Activated CD8-positive, alpha-beta memory T cell treated with anti-CD3 and anti-CD28 coated beads, Interleukin-2, amount 50 U/mL, for 24 hours (primary cell): ENCODE measurements around the gene LGALS3BP.
"Not testable (repeated sequence)": the region's sequence is repeated elsewhere in the genome, so short reads cannot be mapped to it uniquely, and the experiment has no call there.

ENCODE experiments used
- DNase-seq: peaks from one replicate; pipeline ENCODE4 v3.0.0-alpha.2; 2020; ENCODE audit errors: extremely low read depth

The LGALS3BP gene

DNA sequence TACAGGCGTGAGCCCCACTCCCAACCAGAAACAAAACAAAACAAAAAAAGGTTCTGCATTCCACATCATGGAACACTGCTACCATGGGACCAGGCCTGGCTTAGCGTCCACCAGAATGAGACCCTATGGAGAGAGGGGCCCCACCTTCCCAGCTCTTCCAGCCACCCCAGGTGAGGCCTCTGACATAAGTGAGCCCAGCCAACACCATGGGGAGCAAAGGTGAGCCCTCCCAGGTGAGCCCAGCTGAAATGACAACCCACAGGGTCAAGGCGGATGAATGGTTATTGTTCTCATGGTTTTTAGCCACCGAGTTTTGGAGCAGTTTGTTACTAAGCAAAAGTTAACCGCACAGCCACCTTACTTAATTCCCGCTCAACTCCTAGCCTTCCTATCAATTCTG lies 16.3 kb downstream of the LGALS3BP start:
- DNase-seq, result no peak

DNA sequence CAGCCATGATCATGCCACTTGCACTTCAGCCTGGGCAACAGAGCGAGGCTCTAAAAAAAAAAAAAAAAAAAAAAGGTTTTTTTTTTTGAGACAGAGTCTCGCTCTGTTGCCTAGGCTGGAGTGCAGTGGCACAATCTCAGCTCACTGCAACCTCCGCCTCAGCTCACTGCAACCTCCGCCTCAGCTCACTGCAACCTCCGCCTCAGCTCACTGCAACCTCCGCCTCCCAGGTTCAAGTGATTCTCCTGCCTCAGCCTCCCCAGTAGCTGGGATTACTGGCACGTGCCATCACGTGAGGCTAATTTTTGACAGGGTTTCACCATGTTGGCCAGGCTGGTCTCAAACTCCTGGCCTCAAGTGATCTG lies 16.8 kb downstream of the LGALS3BP start:
- DNase-seq, result not testable (repeated sequence)

DNA sequence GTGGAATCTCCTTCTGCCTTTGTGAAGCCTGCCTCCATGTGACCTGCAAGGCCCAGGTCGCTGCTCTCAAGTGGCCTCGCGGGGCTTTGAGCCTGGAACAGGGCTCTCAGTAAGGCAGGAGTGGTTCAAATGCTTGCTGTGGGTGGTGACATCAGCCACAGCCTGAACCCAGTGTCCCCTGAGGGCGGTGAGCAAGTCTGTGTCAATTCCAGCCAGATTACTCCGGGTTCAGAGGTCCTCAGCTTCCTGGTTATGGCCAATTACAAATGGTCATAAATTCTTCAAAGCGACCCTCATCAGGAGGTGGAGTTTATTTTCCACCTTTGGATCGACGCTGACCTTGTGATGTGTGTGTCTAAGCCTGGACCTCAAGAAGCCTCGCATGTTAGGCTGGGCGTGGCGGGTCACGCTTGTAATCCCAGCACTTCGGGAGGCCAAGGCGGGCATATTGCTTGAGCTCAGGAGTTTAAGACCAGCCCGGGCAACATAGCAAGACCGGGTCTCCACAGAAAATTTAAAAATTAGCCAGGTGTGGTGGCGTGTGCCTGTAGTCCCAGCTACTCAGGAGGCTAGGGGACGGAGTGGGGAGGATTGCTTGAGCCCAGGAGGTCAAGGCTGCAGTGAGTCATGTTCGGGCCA lies 17.3 kb downstream of the LGALS3BP start:
- DNase-seq, result no peak

DNA sequence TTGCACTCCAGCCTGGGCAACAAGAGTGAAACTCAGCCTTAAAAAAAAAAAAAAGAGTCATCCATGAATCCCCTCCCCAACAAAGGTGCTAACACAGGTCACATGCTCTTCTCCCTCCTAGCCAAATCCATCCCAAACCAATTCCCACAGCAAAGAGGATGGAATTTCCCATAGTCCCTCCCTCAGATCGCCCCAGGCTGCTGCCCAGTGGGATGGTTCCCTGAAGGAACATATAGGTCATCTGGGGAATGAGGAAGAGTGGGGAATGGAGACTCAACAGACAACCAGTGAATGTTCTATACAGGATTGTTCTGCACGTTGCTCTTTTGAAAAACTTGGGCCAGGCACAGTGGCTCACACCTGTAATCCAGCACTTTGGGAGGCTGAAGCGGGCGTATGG lies 18.2 kb downstream of the LGALS3BP start:
- no peak for DNase-seq

DNA sequence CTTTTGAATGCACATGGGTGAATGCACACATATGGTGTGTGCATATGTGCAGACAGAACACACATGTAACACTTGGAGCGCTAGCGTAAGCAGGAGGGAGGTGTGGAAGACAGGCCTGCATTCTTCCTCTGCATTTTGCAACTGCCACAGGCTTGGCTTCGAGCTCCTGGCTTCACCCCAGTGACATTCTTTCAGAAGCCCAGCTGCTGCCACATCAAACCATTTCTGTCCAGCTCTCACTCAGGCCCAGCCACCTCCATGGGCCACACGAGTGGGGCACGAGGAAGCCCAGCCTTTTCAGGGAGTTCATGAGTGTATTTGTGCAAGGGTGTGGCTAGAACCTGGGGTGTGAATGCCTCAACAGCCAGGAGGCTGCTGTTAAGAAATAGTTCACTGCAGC lies 18.8 kb downstream of the LGALS3BP start:
- no peak for DNase-seq

DNA sequence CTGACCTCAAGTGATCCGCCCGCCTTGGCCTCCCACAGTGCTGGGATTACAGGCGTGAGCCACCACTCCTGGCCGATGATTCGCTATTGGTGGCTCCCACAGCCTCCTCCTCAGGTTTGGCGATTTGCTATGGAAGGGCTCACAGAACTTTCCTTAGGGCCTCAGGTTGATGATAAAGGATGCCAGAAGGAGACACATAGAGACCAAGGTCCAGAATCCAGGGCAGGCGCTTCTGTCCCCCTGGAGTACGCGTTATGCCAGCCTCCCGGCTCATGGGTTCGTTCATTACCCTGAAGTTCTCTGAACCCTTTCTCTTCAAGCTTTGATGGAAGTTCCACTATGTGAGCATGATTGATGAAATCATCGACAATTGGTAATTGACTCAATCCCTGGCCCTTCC lies 19.9 kb downstream of the LGALS3BP start:
- no peak for DNase-seq

DNA sequence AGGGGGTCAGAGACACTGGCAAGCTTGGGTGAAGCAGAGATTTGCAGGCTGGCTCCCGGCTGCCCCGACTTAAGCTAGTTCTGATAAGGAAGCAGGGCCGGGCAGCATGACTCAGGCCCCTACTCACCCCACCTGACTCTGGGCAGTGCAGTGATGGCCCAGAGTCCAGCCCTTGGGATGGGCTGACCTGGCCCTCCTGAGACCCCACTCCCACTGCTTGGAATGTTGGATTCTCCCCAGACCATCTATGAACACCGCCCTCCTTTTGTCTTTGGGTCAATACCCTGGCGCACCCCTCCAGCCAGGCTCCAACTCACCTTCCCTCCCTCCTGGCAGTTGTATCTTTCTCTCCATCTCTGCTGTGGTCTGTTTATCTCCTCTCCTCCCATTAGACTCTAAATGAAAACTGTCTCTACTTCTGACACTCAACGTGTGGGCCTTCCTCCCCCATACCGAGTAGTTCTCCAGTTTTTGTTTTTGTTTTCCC lies 21.0 kb downstream of the LGALS3BP start:
- DNase-seq, result no peak

DNA sequence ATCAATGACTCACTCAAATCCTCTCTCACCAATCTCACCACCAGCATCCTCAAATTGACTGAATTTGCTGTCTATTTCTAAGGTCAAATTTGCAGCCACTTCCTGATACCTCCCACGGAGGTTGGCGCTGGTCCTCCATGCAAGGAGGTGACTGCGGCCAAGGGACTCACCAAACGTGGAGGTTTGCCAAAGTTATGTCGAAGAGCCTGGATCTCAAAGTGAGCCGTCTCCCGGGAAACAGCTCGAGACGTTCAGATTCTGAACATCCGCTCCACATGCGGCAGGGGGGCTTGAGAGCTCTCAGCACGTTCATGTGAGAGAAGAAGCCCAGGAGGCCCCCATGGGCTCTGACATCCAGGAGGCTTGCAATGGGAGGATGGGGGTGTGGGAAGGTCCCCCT lies 22.6 kb downstream of the LGALS3BP start:
- no peak for DNase-seq

DNA sequence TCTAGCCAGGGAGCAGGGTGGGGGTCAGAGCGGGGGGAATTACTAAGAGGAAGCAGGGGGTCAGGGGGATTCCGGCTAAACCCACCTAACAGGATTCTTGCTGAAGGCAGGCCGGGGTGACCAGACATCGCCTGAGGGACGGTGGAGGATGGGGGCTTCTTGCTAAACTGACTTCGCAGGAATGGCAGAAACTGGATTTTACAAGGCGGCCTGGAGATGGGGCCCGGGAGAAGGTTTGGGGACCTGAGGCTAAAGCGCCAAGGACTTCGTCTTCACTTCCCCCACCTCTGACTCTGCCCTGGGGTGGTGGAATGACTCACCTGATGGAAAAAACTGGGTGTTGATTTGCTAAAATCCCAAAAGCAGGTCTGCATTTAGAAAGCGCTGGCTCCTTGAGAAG lies 23.5 kb downstream of the LGALS3BP start:
- no peak for DNase-seq

DNA sequence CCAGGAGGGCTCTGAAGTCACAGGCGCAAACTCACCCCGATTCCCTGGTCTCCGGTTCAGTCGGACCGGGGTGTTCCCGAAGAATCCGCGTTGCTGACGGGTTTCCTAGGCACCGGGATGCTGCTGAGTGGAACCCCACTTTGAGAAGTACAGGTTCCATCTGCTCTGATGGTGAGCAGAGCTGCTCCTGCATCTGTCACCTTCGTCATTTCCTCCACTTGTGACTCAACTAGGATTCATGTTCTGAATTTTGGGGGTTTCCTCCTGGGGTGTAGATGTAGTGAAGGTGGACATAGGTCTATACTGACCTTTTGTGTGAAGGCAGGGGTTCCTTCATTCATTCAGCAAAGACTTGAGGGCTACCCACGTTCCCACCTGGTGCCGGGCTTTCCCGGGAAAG lies 25.0 kb downstream of the LGALS3BP start:
- DNase-seq, result no peak

DNA sequence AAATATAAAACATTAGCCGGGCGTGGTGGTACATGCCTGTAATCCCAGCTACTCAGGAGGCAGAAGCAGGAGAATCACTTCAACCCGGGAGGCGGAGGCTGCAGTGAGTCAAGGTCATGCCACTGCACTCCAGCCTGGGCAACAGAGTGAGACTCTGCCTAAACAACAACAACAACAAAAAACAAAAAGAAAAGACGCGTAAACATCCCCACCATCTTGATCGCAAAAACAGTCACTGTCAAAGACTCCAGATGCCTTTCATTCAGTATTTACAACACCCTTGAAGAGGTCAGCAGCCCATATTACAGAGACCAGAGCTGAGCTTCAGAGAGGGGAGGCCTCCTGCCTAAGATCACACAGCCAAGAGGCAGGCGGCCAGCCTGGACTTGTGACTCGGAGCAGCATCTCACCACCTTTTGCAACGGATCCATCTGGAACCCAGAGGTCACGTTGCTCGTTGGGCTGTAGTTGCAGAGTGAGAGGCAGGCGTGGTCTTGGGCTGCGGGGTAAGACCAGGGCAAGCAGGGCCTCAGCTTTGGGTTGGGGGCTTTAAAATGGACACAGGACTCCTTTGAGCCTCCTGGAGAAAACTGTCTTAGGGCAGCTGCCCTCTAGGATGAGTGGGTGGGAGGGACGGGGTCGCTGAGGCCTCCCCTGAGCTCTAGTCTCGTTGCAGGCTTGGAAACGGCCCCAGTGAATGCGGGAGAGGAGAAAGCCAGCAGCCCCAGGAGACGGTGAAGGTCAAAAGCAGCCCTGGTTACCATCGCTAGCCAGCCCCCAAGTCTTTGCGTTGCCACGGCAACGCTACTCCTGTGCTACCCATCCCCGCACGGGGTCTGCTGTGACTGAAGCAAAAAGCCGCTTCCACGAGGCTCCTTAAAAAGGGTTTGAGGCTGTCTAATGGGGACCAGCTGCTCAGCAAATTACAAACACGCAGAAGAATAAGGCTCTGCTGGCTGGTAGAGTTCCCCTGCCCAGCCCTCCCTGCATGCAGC lies 26.1 kb downstream of the LGALS3BP start:
- DNase-seq, result no peak

DNA sequence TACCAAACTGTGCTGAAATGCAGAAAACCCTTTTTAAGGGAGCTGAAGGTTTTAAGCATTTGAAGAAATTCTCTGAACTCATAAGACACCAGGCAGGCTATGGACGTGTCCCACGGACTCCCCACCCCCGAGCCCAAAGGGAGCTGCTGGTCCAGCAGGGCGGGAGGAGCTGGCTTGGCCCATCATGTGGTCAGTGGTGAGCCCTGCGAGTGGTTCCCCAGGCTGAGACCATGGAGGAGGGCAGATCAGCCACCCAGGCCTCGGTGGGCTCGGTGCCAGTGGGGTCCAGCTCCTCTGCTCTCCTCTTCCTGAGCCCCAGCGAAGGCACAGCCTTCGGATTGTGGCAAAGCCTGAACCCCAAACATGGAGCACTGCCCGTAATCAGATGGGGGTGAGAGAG lies 27.0 kb downstream of the LGALS3BP start:
- no peak for DNase-seq

DNA sequence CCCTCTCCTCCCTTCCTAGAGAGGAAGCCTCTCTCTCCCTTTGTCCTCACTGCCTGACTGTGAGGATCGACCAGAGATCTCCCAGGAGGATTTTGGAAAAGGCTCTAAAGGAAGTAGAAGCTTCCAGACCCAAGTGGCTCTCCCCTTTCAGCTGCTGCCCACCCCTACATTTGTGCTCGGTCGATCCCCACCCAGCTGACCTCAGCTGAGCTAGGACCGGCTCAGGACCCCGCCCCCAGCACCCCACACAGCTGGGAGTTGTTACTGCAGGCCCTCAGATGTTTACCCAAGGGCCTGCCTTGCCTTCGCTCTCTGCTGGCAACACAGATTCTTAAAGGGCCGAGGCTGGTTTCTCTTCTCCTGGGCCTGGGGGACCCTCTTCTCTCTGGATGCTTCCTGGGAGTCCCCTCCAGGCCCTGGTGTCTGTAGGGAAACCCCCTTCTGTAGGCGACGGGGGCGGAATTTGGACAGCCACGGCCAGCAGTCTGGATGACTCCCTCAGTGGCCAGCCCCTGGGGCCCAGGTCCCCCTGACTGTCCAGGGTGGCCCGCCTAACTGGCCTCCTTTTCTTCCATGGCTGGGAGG lies 27.7 kb downstream of the LGALS3BP start:
- DNase-seq, result no peak

DNA sequence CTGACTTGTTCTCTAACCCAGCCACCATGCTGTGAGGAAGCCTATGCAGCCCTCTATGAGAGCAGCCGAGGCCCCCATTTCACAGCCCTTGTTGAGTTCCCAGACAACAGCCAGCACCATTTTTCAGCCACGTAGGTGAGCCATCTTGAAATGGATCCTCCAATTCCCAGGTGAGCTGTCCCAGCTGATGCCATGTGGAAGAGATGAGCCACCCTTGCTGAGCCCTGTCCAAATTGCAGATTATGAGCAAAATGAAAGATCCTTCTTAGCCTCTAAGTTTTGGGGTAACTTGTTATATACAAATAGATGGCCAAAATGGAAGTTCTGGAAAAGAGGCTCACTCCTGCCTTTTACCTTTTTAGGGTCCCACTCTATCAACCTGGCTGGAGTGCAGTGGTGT lies 28.9 kb downstream of the LGALS3BP start:
- DNase-seq, result no peak

DNA sequence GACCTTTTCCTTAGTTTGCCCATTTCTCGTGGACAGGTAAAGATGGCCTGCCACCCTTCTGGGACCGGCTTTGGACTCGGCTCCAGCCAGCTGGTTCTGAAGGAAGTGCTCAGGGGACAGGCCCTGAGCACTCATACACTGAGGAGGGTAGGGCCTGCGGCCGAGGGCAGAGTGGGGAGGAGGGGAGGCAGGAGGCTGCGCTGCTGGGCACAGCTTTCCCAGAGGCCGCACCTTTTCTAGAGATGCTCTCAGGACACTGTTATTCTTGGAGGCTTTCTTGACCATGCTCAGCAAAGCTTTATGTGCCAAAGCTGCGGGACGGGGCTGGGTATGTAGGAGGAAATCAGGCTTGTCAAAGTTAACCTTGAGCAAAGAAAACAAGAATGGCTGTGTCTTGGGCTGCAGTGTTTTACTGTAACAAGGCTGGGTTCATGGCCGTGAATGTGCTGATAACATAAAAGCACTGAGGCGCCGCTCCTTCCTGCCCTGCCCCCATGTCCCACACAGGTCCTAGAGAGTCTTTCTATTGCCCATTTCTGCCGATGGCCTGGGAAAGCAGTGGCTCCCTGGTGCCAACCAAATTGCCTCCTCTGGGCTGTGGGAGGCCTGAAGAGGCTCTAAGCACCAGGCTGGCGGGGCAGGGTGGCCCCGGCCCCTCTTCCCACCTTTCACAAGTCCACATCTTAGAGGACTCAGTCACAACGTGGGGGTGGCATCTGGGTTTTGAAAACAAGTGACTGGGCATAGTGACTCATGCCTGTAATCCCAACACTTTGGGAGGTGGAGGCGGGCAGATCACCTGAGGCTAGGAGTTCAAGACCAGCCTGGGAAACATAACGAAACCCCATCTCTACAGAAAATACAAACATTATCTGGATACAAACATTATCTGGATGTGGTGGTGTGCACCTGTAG lies 32.2 kb downstream of the LGALS3BP start:
- DNase-seq, result no peak

DNA sequence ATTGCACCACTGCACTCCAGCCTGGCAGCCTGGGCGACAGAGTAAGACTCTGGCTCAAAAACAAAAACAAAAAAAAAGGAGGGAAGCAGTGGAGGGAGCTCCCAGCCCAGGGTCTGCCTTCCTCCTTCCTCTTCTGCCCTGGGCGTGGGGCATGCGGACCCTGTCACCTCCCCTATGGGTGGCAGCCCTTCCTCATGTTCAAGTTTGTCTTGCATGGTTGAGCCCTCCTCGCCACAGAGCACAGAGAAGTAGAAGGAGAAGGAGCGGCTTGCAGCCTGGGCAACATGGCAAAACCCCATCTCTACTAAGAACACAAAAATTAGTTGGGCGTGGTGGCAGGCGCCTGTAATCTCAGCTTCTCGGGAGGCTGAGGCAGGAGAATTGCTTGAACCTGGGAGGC lies 33.1 kb downstream of the LGALS3BP start:
- DNase-seq, result no peak

DNA sequence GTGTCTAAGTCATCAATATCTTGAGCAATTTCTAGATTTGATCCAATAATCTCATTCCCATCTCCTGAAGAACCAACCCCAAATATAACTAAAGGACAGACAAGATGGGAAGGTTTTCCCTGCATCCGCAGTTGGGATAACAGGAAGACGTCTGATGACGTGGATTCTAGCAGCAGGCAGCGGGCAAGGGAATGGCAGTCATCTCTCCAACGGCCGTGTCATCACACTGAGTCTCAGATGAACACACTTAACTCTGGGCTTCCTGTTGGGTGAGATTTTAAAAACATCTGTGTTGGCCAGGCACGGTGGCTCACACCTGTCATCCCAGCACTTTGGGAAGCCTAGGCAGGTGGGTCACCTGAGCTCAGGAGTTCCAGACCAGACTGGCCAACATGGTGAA lies 33.6 kb downstream of the LGALS3BP start:
- DNase-seq, result no peak

DNA sequence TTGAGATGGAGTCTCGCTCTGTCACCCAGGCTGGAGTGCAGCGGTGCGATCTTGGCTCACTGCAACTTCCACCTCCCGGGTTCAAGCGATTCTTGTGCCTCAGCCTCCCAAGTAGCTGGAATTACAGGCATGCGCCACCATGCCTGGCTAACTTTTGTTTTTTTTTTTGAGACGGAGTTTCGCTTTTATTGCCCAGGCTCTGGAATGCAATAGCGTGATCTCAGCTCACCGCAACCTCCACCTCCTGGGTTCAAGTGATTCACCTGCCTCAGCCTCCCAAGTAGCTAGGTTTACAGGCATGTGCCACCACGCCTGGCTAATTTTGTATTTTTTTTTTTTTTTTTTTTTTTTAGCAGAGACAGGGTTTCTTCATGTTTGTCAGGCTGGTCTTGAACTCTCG lies 34.3 kb downstream of the LGALS3BP start:
- not testable (repeated sequence) for DNase-seq

DNA sequence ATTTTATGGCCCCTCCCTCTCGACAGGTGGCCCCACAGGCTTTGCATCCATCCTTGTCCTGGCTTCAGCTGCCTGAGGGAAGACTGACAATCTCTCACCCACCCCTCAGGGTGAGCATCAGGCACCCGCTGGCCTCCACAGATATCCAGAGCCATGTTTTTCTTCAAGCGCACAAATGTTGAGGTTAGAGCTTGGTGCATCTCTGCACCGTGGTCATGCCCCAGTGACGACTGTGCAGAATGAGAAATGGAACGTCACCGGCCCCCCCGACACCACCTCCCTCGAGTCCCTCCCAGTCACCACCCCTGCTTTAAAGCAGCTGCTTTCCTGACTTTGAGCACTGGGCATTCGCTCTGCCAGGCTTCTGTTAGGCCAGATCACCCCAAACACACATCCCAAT lies 34.8 kb downstream of the LGALS3BP start:
- DNase-seq, result no peak

DNA sequence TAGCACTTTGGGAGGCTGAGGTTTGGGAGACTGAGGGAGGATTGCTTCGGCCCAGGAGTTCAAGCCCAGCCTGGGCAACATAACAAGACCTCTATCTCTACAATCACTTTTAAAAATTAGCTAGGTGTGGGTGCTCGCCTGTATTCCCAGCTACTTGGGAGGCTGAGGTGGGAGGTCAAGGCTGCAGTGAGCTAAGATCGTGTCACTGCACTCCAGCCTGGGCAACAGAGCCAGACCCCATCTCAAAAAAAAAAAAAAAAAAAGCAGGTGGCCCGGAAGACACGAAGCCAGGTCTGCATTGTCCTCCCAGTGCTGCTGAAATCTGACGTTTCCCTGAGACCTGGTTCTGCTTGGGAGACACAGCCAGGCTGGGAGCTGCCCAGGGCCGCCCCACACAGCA lies 35.7 kb downstream of the LGALS3BP start:
- no peak for DNase-seq

DNA sequence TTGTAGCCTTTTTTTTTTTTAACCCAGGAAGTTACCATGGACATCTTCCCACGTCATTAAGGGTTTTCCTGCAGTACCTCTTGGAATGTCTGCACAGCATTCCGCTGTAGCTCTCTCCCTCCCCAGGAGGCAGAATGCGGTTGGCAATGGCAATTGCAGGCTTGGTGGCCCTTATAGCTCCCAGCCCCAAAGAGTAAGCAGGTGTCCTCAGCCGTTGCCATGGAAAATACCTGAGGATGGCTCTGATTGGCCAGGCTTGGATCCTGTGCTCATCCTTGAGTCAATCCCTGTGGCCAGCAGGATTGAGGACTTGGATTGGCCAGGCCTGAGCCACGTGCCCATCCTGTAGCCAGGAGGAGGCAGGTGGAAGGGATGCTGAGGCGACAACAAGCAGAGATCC lies 39.0 kb downstream of the LGALS3BP start:
- DNase-seq, result no peak

DNA sequence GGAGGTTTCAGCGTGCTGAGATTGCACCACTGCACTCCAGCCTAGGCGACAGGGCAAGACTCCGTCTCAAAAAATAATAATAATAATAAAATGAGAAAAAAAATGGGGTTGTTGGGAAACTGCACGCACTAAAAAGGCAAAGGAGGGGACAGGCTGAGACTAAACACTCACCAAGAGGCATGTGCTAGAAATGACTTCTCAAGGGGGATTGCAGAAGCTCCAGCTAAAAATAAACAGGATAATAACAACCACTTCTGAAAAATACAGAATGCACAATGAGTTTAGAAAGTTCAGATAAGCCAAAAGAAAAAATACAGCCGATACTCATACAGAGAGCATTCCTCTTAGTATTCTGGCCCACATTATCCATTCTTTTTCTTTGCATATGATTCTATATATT lies 39.5 kb downstream of the LGALS3BP start:
- no peak for DNase-seq
